Stimulated activated CD4-positive, alpha-beta T cell treated with anti-CD3 and anti-CD28 coated beads, Interleukin-12 subunit alpha, Interleukin-12 subunit beta, amount 100 ng/mL, for 48 hours (primary cell): Measurements from ENCODE around the gene MRPS27.

ENCODE experiments used
- DNase-seq, 3 donors: peaks; one replicate each; pipeline ENCODE4 v3.0.0-alpha.2; 2020; ENCODE audit warnings: low read depth in 2 of 3, low spot score in 1 of 3

The MRPS27 gene

DNA sequence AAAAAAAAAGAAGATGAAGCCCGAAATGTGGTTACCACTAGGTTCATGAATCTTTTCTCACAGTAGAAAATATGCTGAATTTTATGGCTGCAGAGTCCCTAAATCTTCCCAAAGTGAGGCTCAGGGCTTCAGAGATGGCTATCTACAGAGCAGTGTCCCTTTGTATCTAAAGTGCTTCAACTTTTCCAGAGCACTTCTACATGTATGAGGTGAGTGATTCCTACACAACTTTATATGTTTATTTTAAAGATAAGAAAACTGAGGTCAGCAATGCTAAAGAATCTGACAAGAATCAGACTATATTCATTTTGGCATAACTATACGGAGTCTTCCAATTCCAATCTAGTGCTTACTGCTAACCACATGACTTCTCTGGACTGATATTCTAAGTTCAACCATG, 53.2 kb downstream of the MRPS27 start:
- no peak for DNase-seq

DNA sequence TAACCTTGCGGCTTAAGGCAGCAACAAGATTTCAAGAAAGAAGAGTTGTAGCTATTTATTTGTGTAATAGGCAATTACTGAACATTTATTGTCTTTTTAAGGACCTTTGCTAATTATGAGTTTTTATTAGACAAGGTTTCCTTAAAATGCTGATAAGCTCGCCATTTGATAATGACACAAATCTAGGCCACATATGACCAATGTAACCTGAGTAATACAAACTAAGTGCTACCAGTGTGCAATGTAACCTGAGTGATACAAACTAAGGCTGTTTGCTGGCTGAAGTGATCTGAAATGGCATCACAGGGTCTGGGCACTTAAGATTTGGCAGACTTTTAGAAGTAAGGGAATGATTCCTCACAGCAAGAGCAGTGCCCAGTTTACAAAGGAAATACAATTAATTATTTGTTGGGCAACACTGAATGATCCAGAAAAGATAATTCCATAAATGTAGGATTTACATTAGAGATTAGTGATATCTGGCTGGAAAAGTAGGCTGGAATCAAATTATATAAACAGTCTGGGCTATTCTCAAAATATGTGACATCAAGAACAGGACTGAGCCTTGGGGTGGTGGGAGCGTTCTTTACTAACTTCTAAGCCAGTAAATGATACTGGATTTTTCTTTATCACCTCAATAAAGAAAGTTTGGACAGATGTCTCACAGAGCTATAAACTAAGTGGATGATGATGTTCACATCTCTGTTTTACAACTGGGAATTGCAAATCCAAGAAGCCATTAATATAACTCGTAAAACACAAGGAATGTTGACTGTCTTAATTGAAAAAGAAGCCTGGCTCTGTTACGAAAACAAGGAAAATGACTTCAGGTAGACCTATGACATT, 54.8 kb downstream of the MRPS27 start:
- DNase-seq: no peak

GRCh38 chr5:72256536-72256935, 63.5 kb downstream of the MRPS27 start:
- DNase-seq: no peak

GRCh38 chr5:72255670-72256069, 64.4 kb downstream of the MRPS27 start:
- DNase-seq: no peak

GRCh38 chr5:72255237-72255636, 64.8 kb downstream of the MRPS27 start:
- no peak for DNase-seq

DNA sequence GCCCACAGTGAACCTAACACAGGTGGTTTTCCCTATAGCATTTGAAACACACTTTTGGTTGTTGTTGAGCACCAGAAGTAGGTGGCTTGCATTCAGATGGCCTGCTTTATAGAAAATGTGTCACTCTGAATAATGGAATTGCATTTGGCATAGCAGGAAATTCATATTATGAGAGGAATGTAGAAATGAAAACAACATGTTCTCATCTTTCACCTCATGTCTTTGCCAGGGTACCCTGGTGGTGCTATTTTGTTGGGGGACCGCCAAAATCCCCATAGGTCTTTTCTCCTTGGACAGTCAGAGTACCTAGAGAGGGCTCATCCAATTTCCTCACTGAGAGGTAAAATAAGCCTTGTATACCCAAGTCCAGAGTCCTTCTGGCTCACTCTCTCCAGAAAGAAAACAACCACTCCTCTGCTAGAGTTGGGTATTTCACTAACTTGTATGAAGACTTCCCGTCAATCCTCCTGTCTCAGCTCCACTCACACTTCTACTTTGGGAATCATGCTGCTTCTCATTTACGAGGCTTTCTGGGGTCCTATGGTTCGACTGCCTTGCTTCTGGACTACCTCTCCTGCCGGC, 67.4 kb downstream of the MRPS27 start:
- DNase-seq: no peak

DNA sequence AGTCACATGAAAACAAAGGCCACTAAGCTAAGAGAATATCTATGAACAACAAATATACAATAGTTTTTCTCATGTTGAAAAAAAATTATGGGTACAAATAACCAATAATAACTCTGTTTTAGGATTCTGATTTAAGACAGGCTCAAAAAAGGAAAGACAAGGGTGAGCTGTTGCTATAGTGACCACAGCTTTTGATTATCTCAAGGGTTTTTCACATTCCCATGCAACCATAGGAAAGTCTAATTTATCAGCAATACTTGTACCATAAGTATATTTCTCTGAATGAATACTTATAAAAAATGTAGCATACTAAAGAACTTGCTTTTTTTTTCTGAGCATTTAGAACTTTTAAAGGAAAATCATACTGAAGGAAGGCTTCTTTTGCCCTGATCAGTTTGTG, 68.0 kb downstream of the MRPS27 start:
- no peak for DNase-seq

DNA sequence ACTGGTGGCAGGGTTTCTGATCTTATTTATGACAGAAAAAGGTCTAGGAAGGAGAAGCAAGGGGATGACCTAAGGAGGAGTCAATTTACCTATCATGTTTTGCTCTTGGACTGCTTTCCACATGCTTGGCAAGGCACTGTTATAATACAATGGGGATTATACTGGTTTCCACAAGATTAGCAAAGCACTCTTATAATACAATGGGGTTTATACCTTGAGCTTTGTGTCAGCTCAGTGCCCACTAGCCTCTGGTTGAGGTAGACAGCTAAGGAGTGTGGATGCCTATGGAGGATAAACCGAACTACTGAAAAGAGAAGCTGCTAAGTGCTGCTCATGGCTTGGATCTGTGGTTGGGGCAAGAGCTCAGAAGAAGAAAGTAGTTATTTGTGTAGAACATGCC, 68.7 kb downstream of the MRPS27 start:
- DNase-seq: no peak

DNA sequence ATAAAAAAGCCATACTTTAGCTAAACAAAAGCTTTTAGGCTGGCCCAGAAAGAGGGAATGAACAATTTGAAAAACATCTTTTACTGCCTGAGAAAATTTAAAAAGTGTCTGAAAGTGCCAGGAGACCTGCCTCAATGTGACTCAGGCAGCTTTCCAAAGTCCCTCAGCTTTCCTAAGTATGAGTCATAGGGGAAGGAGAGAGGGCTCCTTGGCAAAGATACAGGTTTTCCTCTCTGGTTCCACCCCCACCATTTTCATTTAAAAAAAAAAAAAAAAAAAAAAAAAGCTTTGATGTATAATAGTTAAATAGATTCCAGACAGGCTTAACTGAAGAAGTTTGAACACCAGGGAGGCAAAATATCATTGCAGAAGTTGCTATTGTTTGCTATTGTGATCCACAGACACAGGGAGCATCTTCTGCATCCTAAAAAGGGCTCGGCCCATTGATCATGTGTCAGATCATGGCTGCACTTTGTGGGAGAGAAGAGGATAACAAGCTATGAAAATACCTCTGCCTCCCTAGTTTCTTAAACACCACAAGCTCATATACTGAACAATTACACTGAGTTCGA, 71.5 kb downstream of the MRPS27 start:
- no peak for DNase-seq

DNA sequence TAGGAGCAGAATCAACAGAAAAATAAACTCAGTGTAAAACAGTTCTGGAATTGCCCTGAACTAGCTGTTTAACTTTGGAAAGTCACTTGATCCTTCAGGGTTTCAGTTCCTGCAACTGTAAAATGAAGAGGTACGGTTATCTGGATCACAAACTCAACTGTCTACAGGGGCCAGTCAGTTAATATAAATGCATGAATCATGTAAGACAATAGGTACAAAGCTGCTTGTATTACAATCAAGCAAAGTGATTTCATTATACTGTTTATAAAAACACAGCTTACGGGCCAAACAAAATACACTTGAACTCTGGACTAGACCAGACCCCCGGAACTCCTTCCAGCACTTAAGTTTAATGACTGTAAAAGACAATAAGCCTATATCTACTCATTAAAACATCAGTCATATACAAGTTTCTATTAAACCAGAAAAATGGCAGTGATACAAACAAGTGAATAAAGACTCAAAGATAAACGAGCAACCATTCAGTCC, 73.0 kb downstream of the MRPS27 start:
- no peak for DNase-seq

DNA sequence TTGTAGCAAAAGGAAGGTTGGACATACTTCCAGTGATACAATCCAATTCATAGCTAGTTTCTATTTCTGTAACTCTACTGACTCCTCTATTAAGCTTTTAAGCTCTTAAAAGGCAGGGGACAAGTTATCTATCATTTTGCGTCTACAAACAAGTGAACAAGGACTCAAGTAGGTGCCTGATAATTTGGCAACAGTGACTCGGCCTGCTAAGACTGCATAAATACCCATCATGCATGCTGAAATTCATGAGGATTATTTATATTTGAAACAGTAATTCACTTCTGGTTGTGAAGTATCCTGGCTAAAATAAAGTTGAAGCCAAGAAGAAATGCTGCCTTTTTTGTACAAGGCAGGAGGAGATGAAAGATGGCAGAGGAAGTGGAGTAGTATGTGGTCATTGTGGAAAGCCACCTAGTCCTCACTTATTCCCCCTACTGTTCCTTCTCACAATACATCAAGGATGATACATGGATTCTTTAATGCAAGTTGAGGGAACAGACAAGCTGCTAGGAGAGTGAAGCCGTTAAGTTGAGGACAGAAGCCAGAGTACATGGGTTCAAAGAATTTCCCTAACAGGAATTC, 74.0 kb downstream of the MRPS27 start:
- no peak for DNase-seq

GRCh38 chr5:72245546-72245945, 74.5 kb downstream of the MRPS27 start:
- DNase-seq: no peak

DNA sequence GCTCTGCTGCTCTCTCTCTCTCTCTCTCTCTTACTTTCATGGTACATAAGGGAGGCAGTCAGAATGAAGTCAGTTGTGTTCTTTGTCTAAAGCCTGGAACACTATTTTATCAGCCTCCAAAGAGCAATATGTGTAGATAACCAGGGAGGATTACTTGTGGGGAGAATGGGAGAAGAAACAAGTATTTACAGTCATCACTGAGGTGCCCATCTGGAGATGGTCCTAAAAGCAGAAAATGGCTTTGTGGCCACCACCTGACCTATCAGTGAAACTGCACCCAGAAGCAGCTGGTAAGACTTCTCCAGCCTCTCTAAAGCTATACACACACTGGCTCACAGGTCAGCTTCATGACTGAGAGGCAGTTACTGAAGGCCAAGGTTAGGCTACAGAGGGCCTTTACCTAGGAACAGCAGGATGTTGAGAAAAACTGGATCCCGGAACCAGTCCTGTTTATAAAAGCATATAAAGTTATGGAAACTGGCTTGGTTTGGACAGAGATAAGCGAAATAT, 75.1 kb downstream of the MRPS27 start:
- DNase-seq: no peak

DNA sequence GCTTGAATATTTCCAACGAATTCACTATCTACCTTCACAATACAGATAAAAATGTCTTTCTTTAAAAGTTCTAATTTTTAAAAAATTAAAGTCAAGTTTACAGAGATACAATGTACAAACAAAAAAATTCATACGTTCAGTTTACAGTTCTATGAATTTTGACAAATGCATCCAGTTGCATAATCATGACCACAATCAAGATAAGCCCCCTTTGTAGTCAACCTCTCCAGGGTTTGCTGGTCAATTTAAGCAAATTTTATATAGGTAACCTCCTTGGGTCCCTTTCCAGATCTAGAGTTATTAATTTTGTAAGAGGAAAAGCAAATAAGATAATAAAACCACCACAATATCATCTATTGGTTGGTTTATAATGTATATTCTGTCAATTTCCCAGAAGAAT, 76.3 kb downstream of the MRPS27 start:
- no peak for DNase-seq

- no peak for DNase-seq
Observed at GRCh38 chr5:72242796-72243475, 77.1 kb downstream of the MRPS27 start.

- DNase-seq: no peak
Observed at GRCh38 chr5:72241346-72242003, 78.6 kb downstream of the MRPS27 start.

DNA sequence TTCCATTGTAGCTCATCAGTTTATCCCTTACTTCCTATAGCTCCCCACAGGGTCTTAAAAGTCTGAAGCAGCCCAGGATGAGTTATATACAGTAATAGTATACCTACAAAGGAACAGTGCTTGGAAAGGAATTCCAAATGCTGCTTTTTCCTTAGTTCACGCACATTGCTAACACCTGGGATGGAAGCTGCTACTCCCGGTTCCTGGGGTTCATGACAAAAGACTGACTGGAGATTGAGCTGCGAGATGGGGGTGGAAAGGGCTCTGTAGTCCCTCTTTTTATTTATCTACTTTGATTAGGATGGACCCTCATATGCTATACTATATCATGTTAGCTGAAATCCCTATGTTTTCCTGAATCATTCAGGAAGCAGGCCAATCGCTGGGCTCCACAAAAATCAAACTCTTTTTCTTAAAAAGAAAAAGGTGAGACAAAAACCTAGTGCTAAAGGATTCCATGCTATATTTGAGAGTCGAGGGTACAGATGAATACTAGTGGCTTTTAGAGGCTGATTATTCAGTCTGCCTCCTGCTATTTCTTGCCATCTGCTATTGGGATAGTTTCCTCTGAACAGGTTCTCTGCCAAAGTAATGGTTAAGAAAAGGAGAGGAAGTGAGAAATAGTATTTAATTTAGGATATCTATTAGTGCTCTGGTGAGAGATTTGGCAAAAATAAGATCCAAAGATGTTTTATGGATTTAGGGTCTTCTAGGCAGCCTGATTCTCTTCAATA, 81.2 kb downstream of the MRPS27 start:
- DNase-seq: no peak

GRCh38 chr5:72237879-72238278, 82.2 kb downstream of the MRPS27 start:
- no peak for DNase-seq

- no peak for DNase-seq
Observed at GRCh38 chr5:72237415-72237814, 82.6 kb downstream of the MRPS27 start.

DNA sequence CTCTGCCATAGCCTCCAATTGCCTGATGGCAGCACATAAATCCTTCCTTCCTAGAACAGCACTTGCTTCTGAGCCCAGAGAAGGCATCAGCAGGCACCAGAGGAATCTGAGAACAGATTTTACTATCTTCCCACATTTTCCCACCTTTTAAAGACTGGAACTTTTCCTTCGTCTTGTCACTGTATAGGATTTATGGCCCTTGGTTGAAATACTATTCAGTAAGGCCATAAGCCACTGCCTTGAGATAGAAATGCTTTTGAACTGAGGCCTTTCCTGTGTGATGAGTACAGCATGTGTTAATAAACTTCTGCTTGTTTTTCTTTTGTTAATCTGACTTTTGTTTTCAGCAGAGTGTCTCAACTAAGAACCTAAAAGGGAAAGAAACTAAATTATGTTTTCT, 84.3 kb downstream of the MRPS27 start:
- no peak for DNase-seq
